ENCODE data around the gene CTSE.
A peak's percentile ranks its signal among the peaks of the same experiment; 100 is the strongest.

The CTSE gene

GRCh38 chr1:206049919-206050600 lies 26.4 kb upstream of the CTSE start:
- no peak for DNase-seq

- DNase-seq = no peak
Measured at GRCh38 chr1:206049293-206049692, 25.6 kb upstream of the CTSE start.

GRCh38 chr1:206048582-206048981 lies 24.9 kb upstream of the CTSE start:
- peak in 1 of 2 donors; percentile 23 for DNase-seq

GRCh38 chr1:206047271-206047670 lies 23.6 kb upstream of the CTSE start:
- no peak for DNase-seq

GRCh38 chr1:206041640-206042039 lies 17.9 kb upstream of the CTSE start:
- no peak for DNase-seq

- DNase-seq = no peak
Measured at GRCh38 chr1:206040328-206040727, 16.6 kb upstream of the CTSE start.

GRCh38 chr1:206039046-206039973 lies 15.6 kb upstream of the CTSE start:
- DNase-seq = no peak

GRCh38 chr1:206037581-206037980 lies 13.9 kb upstream of the CTSE start:
- no peak for DNase-seq

GRCh38 chr1:206036663-206037455 lies 13.2 kb upstream of the CTSE start:
- DNase-seq = no peak

GRCh38 chr1:206035027-206035426 lies 11.3 kb upstream of the CTSE start:
- no peak for DNase-seq

- DNase-seq = no peak
Measured at GRCh38 chr1:206032380-206033140, 8.9 kb upstream of the CTSE start.

GRCh38 chr1:206030714-206031113 lies 7.0 kb upstream of the CTSE start:
- DNase-seq = peak; percentile 61 to 72

GRCh38 chr1:206030191-206030590 lies 6.5 kb upstream of the CTSE start:
- DNase-seq = no peak

- DNase-seq = no peak
Measured at GRCh38 chr1:206029484-206029883, 5.8 kb upstream of the CTSE start.

- no peak for DNase-seq
Measured at GRCh38 chr1:206025283-206025820, 1.7 kb upstream of the CTSE start.

GRCh38 chr1:206022766-206023165 lies 929 bp downstream of the CTSE start:
- DNase-seq = no peak

GRCh38 chr1:206021626-206022365 lies 1.9 kb downstream of the CTSE start:
- DNase-seq = no peak

- no peak for DNase-seq
Measured at GRCh38 chr1:206021008-206021625, 2.6 kb downstream of the CTSE start.

- no peak for DNase-seq
Measured at GRCh38 chr1:206020393-206021007, 3.2 kb downstream of the CTSE start.

GRCh38 chr1:206015071-206015470 lies 8.6 kb downstream of the CTSE start:
- no peak for DNase-seq

- no peak for DNase-seq
Measured at GRCh38 chr1:206014601-206015000, 9.1 kb downstream of the CTSE start.

Measured in CD4-positive, alpha-beta T cell treated with Interleukin-4 for 1 hour (primary cell).